ENCODE measurements around the gene TRAF4.
"Not testable (repeated sequence)": the region's sequence is repeated elsewhere in the genome, so short reads cannot be mapped to it uniquely, and the experiment has no call there.

TRAF4 gene

DNA sequence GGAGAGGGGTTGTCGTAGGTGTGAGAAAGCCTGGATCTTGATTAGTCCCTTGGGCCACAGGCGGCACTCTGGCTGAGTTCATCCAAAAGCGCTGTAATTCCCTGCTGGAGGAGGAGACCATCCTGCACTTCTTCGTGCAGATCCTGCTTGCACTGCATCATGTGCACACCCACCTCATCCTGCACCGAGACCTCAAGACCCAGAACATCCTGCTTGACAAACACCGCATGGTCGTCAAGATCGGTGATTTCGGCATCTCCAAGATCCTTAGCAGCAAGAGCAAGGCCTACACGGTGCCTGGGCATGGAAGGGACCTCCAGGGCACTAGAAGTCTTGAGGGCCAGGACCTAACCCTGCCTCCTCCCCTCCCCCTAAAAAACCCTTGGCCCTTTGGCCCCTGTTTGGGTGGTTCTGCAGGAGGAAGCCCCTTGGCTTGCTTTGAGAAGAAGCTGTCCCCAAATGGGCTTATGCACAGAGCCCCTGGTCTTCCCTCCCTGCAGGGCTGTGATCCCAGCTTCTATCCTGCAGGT, 9.0 kb upstream of the TRAF4 start:
- no peak for DNase-seq

DNA sequence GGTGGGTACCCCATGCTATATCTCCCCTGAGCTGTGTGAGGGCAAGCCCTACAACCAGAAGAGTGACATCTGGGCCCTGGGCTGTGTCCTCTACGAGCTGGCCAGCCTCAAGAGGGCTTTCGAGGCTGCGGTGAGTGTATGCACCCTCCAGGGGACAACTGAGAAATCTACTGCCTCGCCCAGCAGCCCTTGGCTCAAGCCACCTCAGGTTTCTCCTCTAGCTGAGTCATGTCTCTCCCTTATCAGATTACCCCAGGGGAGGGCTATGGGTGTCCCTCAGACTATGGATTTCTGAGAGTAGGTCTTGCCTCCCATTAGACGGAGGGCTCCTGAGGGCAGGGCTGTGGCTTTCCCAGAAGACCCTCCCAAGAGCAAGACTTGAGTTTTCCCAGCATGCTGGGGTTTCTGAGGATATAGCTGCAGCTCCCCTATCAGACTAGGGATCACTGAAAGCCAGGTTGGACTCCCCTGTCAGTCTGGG, 8.5 kb upstream of the TRAF4 start:
- DNase-seq, result no peak

DNA sequence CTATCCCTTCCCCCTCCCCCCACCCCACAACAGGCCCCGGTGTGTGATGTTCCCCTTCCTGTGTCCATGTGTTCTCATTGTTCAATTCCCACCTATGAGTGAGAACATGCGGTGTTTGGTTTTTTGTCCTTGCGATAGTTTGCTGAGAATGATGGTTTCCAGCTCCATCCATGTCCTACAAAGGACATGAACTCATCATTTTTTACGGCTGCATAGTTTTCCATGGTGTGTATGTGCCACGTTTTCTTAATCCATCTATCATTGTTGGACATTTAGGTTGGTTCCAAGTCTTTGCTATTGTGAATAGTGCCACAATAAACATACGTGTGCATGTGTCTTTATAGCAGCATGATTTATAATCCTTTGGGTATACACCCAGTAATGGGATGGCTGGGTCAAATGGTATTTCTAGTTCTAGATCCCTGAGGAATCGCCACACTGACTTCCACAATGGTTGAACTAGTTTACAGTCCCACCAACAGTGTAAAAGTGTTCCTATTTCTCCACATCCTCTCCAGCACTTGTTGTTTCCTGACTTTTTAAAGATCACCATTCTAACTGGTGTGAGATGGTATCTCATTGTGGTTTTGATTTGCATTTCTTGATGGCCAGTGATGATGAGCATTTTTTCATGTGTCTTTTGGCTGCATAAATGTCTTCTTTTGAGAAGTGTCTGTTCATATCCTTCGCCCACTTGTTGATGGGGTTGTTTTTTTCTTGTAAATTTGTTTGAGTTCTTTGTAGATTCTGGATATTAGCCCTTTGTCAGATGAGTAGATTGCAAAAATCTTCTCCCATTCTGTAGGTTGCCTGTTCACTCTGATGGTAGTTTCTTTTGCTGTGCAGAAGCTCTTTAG, 7.7 kb upstream of the TRAF4 start:
- not testable (repeated sequence) for DNase-seq

DNA sequence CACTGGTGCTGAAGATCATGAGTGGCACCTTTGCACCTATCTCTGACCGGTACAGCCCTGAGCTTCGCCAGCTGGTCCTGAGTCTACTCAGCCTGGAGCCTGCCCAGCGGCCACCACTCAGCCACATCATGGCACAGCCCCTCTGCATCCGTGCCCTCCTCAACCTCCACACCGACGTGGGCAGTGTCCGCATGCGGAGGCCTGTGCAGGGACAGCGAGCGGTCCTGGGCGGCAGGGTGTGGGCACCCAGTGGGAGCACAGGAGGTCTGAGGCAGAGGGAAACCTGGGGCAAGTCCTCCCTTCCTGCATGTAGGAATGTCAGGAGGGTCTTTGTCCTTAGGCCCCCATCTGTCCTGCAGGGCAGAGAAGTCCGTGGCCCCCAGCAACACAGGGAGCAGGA, 6.5 kb upstream of the TRAF4 start:
- no peak for DNase-seq

DNA sequence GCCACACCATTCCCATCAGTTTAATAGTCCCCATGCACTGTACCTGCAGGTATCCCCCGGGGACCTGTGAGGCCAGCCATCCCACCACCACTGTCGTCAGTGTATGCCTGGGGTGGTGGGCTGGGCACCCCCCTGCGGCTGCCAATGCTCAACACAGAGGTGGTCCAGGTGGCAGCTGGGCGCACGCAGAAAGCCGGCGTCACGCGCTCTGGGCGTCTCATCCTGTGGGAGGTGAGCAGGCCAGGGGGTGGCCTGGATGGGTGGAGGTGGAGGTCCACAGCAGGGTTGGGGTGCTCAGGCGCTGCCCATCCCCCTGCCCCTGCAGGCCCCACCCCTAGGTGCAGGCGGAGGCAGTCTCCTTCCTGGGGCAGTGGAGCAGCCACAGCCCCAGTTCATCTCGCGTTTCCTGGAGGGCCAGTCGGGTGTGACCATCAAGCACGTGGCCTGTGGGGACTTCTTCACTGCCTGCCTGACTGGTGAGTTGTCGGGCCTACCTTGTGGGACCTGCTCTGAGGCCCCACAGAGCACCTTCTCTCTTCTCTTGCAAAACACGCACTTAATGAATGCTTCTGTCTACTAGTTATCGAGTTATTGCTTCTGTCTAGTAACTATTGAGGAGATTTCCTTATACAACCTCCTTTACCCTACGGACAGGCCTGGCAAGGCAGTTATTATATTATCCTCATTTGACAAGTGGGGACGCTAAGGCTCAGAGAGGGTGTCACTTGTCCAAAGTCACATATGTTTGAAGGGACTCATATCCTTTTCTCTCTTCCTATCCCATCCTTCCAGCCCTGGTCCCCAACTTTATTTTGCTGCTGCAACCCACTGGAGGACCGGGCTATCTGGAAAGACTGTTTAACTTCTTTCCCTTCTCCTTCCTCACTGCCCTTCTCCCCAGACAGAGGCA, 5.8 kb upstream of the TRAF4 start:
- DNase-seq, result no peak

DNA sequence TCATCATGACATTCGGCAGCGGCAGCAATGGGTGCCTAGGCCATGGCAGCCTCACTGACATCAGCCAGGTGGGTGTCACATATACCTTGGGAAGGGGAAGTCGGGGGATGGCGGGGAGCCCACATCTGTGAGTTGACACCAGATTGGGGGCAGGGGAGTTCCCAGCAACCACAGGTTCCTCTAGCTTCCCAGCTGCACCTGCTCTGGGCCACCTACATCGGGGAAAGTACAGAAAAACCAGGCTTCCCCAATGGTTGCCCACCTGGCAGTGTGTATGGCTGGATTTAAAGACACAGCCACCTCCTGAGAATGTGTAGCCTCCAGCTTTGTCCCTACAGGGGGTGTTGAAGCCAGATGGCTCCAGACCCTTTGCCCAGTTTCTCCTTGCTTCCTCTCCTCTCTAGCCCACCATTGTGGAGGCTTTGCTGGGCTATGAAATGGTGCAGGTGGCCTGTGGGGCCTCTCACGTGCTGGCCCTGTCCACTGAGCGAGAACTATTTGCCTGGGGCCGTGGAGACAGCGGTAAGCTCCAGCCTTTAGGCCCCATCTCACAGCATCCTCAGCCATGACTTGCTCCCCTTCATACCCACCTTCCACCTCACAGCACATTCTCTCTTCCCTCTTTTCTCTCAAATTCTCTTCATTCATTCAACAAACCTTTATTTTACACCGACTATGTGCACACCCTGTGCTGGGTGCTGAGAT, 5.0 kb upstream of the TRAF4 start:
- DNase-seq, result no peak

DNA sequence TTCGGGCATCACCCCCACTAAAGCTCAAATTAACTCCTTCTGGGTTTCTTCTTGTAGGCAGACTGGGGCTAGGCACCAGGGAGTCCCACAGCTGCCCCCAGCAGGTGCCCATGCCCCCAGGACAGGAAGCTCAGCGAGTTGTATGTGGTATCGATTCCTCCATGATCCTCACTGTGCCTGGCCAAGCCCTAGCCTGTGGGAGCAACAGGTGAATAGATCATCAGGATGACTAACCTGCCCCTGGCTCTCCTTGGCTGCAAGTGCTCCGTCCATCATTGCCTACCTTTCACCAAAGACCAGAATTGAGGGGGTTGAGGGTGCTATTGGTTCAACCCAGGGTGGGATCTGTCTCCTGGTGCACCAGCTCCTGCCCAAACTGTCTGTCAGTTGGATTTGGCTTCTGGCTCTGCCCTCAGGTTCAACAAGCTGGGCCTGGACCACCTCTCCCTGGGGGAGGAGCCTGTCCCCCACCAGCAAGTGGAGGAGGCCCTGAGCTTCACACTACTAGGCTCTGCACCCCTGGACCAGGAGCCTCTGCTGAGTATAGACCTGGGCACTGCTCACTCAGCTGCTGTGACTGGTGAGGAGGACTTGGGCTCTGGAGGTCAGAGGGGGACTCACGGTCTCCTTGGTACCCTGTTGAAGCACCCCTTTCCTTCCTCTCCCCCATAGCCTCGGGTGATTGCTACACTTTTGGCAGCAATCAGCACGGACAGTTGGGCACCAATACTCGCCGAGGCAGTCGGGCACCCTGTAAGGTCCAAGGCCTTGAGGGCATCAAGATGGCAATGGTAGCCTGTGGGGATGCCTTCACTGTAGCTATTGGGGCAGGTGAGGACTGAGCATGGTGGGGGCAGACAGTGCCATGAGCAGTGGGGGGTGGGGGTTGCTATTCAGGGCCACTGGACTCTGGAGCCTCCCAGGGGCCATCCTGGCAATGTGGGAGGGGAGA, 3.1 kb upstream of the TRAF4 start:
- DNase-seq, result no peak

DNA sequence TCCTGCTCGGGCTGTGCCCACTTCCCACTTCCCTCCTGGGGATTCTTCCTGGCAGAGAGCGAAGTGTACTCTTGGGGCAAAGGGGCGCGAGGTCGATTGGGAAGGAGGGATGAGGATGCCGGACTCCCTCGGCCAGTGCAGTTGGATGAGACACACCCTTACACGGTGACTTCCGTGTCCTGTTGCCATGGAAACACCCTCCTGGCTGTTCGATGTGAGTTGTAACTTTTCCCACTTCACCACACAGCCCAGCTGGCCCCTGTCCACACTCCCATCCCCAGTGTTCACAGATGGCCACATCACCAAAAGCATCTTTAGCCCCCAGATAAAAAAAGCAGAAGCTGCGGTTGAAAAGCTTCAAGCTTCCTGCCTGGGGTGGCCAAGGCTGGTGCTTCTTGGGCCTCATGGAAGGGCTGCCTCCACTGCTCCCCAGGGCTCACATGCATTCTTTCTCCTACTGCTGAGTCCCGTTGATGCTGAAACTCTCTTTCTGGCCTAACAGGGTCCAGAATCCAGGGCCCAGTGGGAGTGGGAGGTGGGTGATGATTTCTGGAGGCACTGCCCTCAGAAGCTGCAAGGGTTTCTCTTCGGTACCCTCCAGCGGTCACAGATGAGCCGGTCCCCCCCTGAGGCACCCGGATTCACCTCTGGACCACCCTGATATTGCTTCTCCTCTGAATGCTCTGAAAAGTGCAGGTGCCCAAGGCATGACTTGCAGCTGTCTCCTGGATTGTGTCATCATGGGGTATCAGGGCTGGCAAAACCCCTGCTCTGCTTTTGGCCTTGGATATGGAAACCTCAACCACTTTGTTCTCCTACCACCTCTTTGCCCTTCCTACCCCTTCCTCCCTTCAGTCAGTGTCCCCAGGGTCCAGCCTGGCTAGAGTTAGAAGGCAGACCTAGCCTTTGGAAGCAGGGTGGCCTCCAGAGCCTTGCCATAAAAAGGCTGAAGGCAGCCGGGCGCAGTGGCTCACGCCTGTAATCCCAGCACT, 2.2 kb upstream of the TRAF4 start:
- DNase-seq, result no peak

DNA sequence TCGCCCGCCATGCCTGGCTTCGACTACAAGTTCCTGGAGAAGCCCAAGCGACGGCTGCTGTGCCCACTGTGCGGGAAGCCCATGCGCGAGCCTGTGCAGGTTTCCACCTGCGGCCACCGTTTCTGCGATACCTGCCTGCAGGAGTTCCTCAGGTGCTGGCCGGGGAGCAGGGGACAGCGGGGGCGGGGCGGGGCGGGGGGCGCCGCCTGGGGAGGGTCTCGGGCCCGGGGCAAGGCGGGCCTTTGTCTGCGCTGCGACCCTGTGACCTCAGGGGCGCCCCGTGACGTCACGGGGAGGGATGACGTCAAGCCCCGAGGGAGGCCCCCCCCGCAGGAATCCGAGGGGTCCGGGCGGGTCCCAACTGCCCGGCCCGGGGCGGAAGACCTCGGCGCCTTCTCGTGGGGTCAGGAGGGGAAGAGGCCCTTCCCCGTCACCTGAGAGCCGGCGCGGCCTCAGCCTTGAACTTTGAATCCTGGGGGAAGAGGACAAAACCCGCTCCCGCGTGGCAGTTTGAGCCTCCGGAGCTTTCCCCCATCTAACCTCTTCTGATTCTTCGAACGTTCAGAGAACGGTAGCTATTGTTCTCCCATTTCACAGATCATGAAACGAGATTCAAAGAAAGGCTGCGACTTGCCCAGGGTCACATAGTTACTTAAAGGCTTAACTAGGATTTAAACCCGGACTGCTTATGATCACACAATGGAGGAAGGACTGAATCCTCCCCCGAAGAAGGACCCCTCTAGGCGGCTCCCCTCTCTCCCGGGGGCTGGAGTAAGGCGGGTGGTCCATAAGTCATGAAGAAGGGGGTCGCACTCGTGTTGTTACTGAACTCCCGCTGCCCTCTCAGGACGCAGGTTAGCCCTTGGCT, 527 bp downstream of the TRAF4 start:
- DNase-seq, result peak; percentile 90

DNA sequence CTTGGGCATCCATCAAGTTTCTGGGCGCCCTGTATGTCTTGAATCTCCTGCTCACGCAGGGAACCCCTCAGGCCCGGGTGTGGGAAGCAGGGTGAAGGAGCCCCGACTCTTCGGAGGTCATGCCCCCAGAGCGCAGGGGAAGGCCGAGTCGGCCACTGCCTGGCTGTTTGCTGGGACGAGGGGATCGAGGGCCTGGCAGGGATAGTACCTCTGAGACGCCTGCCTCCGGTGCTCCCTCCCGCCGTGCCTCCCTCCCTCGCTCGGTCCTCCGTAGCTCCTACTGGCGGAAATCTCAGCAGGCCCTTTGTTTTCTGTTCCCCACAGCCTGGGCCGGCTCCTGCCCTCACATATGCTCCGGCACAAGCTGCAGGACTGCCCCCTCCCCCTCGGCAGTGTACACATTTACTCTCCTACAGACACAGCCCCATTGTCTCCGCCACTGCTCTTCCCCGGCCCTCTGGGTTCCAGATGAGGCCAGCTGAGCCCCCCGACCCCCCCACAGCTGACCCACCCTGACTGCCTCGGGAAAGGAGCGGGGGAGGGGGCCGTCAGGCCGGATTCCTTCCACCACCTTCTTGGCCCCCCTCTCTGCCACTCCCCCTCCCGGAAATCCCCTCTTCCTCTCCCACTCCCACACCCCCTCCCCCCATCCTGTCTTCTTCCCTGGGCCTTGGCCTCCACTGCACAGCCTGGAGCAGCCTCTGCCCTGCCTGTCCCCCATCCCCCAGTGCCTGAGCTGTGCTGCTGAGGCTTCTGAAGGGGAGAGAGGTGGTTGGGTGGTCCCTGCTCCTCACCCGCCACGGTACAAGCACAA, 1.4 kb downstream of the TRAF4 start:
- DNase-seq, result no peak

DNA sequence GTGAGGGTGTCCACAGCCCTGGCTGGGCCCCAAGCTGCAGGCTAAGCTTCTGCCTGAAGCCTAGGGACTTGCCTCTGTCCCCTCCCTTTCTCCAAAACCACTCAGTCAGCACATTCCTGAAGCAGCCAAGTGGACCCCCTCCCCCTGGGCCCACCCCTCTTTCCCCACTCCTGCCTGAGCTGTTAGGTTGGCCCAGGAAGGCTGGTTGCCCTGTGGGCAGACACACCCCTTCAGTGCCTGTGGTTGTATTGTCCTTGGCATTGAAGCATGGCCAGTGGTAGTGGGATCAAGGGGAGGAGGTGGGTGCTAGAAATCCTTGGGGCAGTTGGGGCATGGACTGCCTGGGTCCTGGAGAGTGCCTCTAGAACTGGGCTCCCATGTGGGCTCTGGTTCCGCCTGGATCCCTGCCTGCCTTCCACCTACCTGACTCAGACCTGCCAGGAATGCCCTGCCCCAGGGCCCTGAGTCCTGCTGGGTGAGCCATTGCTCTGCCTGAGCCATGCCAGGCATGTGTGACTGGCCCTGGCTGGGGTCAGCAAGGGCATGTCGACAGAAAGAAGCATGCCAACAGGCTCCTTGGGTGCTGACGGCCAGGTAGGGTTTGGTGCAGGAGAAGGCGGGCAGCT, 2.1 kb downstream of the TRAF4 start:
- DNase-seq, result no peak

DNA sequence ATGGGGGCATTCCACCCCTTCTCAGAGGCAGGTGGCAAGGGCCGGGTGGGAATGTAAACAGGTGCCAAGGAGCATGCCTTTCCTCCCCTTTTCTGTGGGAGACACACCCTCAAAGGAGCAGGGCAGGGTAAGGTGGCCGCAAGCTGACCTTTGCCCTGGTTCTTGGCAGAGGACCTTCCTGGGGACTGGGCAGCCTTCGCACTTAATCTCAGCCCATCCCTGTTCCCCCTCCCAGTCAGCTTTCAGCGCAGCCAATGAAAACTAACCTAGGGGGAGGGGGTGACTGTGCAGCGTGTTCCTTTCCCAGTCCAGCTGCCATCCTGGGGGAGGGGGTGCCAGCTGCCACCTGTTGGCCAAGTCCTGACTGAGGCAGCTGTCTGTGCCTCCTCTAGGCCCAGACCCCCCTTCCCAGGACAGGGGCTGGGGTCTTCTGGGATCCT, 2.8 kb downstream of the TRAF4 start:
- DNase-seq, result no peak

DNA sequence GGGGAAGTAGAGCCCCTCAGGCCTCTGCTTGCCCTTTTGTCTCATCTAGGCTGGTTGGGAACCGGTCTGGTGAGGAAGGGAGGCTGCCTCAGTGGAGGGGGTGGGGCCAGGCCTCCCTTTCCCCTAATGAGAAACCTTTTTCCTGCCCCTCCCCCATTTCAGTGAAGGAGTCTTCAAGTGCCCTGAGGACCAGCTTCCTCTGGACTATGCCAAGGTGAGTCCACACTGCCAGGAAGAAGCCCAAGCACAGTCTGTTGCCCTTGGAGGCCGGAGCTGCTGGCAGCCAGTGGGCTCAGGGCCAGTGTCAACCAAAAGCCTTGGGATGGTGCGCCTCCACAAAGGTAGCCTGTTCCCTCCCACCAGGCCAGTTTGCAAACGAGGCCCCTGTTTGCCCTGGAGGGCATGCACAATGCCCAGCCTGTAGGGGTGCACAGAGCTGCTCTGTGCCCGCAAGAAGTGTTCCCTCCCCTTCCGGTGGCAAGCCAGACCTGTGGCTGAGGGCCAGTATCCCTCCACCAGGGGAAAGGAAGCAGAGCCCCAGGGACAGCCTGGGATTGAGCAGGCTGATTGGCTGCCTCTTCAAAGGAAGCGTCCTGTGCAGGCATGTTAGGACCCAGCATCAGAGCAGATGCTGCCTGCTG, 3.4 kb downstream of the TRAF4 start:
- no peak for DNase-seq

DNA sequence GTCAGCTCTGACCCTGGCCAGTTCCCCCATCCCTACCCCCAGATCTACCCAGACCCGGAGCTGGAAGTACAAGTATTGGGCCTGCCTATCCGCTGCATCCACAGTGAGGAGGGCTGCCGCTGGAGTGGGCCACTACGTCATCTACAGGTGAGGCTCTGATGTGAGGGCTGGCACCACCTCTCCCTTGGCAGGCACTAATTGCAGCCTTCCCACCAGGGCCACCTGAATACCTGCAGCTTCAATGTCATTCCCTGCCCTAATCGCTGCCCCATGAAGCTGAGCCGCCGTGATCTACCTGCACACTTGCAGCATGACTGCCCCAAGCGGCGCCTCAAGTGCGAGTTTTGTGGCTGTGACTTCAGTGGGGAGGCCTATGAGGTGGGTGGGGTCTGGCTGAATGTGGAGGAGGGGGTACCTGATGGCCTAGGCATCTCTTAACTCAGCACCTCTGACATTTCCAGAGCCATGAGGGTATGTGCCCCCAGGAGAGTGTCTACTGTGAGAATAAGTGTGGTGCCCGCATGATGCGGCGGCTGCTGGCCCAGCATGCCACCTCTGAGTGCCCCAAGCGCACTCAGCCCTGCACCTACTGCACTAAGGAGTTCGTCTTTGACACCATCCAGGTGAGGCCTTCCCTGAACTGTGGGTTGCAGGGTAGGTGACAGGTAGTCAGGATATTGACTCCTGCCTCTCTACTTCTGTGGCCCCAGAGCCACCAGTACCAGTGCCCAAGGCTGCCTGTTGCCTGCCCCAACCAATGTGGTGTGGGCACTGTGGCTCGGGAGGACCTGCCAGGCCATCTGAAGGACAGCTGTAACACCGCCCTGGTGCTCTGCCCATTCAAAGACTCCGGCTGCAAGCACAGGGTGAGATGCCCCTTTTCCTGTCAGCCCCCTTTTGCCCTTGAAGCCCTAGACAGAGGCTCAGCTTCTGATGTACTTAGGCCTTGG, 4.3 kb downstream of the TRAF4 start:
- no peak for DNase-seq

DNA sequence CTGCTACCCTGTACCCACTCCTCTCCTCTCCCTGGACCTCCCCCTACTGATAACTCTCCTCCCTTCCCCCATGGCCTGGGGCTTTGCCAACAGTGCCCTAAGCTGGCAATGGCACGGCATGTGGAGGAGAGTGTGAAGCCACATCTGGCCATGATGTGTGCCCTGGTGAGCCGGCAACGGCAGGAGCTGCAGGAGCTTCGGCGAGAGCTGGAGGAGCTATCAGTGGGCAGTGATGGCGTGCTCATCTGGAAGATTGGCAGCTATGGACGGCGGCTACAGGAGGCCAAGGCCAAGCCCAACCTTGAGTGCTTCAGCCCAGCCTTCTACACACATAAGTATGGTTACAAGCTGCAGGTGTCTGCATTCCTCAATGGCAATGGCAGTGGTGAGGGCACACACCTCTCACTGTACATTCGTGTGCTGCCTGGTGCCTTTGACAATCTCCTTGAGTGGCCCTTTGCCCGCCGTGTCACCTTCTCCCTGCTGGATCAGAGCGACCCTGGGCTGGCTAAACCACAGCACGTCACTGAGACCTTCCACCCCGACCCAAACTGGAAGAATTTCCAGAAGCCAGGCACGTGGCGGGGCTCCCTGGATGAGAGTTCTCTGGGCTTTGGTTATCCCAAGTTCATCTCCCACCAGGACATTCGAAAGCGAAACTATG, 5.2 kb downstream of the TRAF4 start:
- DNase-seq, result no peak

All from activated CD8-positive, alpha-beta memory T cell treated with anti-CD3 and anti-CD28 coated beads, Interleukin-2, amount 50 U/mL, for 48 hours (primary cell).